KMS-11 (cell line): Measurements from ENCODE around the gene CA5B.
"Not testable (repeated sequence)": the region's sequence is repeated elsewhere in the genome, so short reads cannot be mapped to it uniquely, and the experiment has no call there.

Source experiments
- H2AFZ ChIP-seq: fragments of 200-600 bp; sonication (generic); 2 replicates; pipeline ENCODE4 v1.6.1; 2016; ENCODE audit warnings: antibody characterized with exemption, mixed run types, low read depth
- H3K27ac ChIP-seq: fragments of 200-600 bp; sonication (generic); 2 replicates; pipeline ENCODE4 v1.6.1; 2016; ENCODE audit warnings: mild to moderate bottlenecking, mixed run types
- H3K27me3 ChIP-seq: fragments of 200-600 bp; sonication (generic); 2 replicates; pipeline ENCODE4 v1.6.1; 2017; ENCODE audit warnings: mild to moderate bottlenecking, low read depth, mixed run types, moderate library complexity; ENCODE audit not compliant: insufficient read depth
- H3K36me3 ChIP-seq: fragments of 200-600 bp; sonication (generic); 2 replicates; pipeline ENCODE4 v1.6.1; 2017; ENCODE audit warnings: mild to moderate bottlenecking, mixed run types; ENCODE audit not compliant: insufficient read depth
- H3K4me1 ChIP-seq: fragments of 200-600 bp; sonication (generic); 2 replicates; pipeline ENCODE4 v1.6.1; 2016; ENCODE audit warnings: mild to moderate bottlenecking, low read depth, mixed run types; ENCODE audit not compliant: poor library complexity, severe bottlenecking
- H3K4me2 ChIP-seq: fragments of 200-600 bp; sonication (generic); 2 replicates; pipeline ENCODE4 v1.7.0; 2016; ENCODE audit warnings: mild to moderate bottlenecking, mixed run types
- H3K4me3 ChIP-seq: fragments of 200-600 bp; sonication (generic); IDR thresholded peaks from 2 replicates; pipeline ENCODE4 v1.6.1; 2017; ENCODE audit warnings: low read depth, low read length, mixed read lengths; ENCODE audit not compliant: insufficient read depth
- H3K79me2 ChIP-seq: fragments of 200-600 bp; sonication (generic); 2 replicates; pipeline ENCODE4 v1.6.1; 2016; ENCODE audit warnings: low read depth, mixed run types; ENCODE audit not compliant: insufficient read depth
- H3K9ac ChIP-seq: fragments of 200-600 bp; sonication (generic); 2 replicates; pipeline ENCODE4 v1.6.1; 2016; ENCODE audit warnings: mild to moderate bottlenecking, mixed run types
- H4K20me1 ChIP-seq: fragments of 200-600 bp; sonication (generic); 2 replicates; pipeline ENCODE4 v1.6.1; 2016; ENCODE audit warnings: mild to moderate bottlenecking, mixed run types; ENCODE audit not compliant: insufficient read depth
- CTCF ChIP-seq: fragments of 200-600 bp; sonication (generic); conservative IDR thresholded peaks from 2 replicates; pipeline ENCODE4 v1.6.1; 2017; ENCODE audit warnings: low read depth, mild to moderate bottlenecking, antibody characterized with exemption, low read length, moderate library complexity, mixed read lengths

The CA5B gene

GRCh38 chrX:15723887-15724517, 14.1 kb upstream of the CA5B start:
- no peak overlapping the region for H3K27ac ChIP-seq
- no peaks in the 10 kb centered on the region for H3K4me1 ChIP-seq

GRCh38 chrX:15724911-15725310, 13.2 kb upstream of the CA5B start:
- H3K4me3 ChIP-seq = no peak overlapping the region
- TF ChIP-seq CTCF = no peak
- no peak overlapping the region for H3K4me2 ChIP-seq
- no peaks in the 10 kb centered on the region for H3K79me2 ChIP-seq
- H3K4me1 ChIP-seq = no peaks in the 10 kb centered on the region
- no peak overlapping the region for H2AFZ ChIP-seq
- H4K20me1 ChIP-seq = no peaks in the 10 kb centered on the region
- H3K27ac ChIP-seq = no peak overlapping the region
- no peaks in the 10 kb centered on the region for H3K36me3 ChIP-seq
- no peak overlapping the region for H3K9ac ChIP-seq
- H3K27me3 ChIP-seq = no peaks in the 10 kb centered on the region

More at GRCh38 chrX:15723887-15724517, 14.1 kb upstream of the CA5B start:
- Histone ChIP-seq H3K36me3 (no peaks in the 10 kb centered on the region), H3K79me2 (no peaks in the 10 kb centered on the region), H3K4me3 (no peak overlapping the region), H3K4me2 (no peak overlapping the region), H3K27me3 (no peaks in the 10 kb centered on the region), H2AFZ (no peak overlapping the region), H3K9ac (no peak overlapping the region), H4K20me1 (no peaks in the 10 kb centered on the region)
- no peak for TF ChIP-seq CTCF

- H2AFZ ChIP-seq, H3K4me1 ChIP-seq, H3K4me2 ChIP-seq, H4K20me1 ChIP-seq, H3K9ac ChIP-seq, H3K4me3 ChIP-seq, H3K27me3 ChIP-seq, H3K36me3 ChIP-seq, H3K79me2 ChIP-seq, H3K27ac ChIP-seq: not testable (repeated sequence)
Measured at GRCh38 chrX:15731368-15731767, 6.7 kb upstream of the CA5B start.

GRCh38 chrX:15737190-15737958, 696 bp upstream of the CA5B start:
- Histone ChIP-seq H3K36me3 (no peaks in the 10 kb centered on the region), H3K9ac (no peak overlapping the region), H3K27ac (no peak overlapping the region), H3K4me3 (no peak overlapping the region), H3K27me3 (no peaks in the 10 kb centered on the region), H4K20me1 (no peaks in the 10 kb centered on the region), H3K4me1 (peaks cover 7% of the 10 kb centered on the region), H3K79me2 (no peaks in the 10 kb centered on the region), H2AFZ (no peak overlapping the region), H3K4me2 (peak overlapping the region; percentile 45)
- TF ChIP-seq CTCF = no peak

- Histone ChIP-seq H3K27ac (no peak overlapping the region), H3K79me2 (no peaks in the 10 kb centered on the region), H3K9ac (no peak overlapping the region), H2AFZ (no peak overlapping the region), H3K4me1 (peaks cover 7% of the 10 kb centered on the region), H3K36me3 (no peaks in the 10 kb centered on the region), H3K4me2 (no peak overlapping the region), H3K4me3 (no peak overlapping the region), H4K20me1 (no peaks in the 10 kb centered on the region), H3K27me3 (no peaks in the 10 kb centered on the region)
- no peak for TF ChIP-seq CTCF
Measured at GRCh38 chrX:15739886-15740285, 1.8 kb downstream of the CA5B start.
